Gastrocnemius medialis (tissue), 4 donors: ENCODE results near the gene CACNB4.

Experiments
- CTCF ChIP-seq, 5 experiments: fragments of 450-650 bp in 3 of 5; fragments of 200-600 bp in 2 of 5; sonication (generic) in 2 of 5; IDR thresholded peaks in 4 of 5; conservative IDR thresholded peaks in 1 of 5; 1 replicate in 4 of 5; 2 replicates in 1 of 5; pipeline ENCODE4 v1.5.1; 2016 to 2019; ENCODE audit warnings: antibody characterized with exemption in 5 of 5, mild to moderate bottlenecking in 3 of 5, moderate library complexity in 3 of 5
- POLR2A ChIP-seq, 2 donors: fragments of 450-650 bp; IDR thresholded peaks; one replicate each; pipeline ENCODE4 v1.6.1; 2017; ENCODE audit warnings: antibody characterized with exemption in 2 of 2, mild to moderate bottlenecking in 2 of 2, moderate library complexity in 2 of 2

- TF ChIP-seq CTCF (IDR thresholded peaks at IDR 0.05 in 4 of 5, conservative IDR thresholded peaks at IDR 0.05 in 1 of 5) (no peak), POLR2A (IDR thresholded peaks at IDR 0.05) (no peak)
Observed at GRCh38 chr2:151878655-151879563, 219.9 kb downstream of the CACNB4 start.
